ENCODE results near the gene TMCO4.

The TMCO4 gene

GRCh38 chr1:19835578-19835977 lies 35.9 kb upstream of the TMCO4 start:
- Histone ChIP-seq H3K14ac (ENCODE audit: low read length) (no peak overlapping the region), H2AK5ac (ENCODE audit: low read length) (no peak overlapping the region), H3K36me3 (ENCODE audit: control insufficient read depth in 1 of 2, insufficient read depth in 2 of 2, low read length in 2 of 2) (no peaks in the 10 kb centered on the region), H3K27ac (ENCODE audit: low read depth, low read length) (no peak overlapping the region), H3K4me2 (ENCODE audit: low read length) (no peak overlapping the region), H2BK120ac (ENCODE audit: insufficient read depth, low read length, poor library complexity) (no peak overlapping the region), H3K79me2 (ENCODE audit: control insufficient read depth, insufficient read depth, low read length, poor library complexity) (no peaks in the 10 kb centered on the region), H4K8ac (ENCODE audit: low read depth, low read length) (no peak overlapping the region), H2AFZ (ENCODE audit: insufficient read depth, low read length, poor library complexity) (no peak overlapping the region), H3K23ac (ENCODE audit: low read length) (no peak overlapping the region), H3K4me1 (ENCODE audit: control insufficient read depth in 1 of 2, insufficient read depth in 2 of 2, low read length in 2 of 2) (no peaks in the 10 kb centered on the region), H3K18ac (ENCODE audit: low read length) (no peak overlapping the region), H4K91ac (ENCODE audit: low read depth, low read length) (no peak overlapping the region), H3K4me3 (ENCODE audit: low read depth, low read length) (no peak overlapping the region), H3K4ac (ENCODE audit: low read depth, low read length) (no peak overlapping the region), H3K27me3 (ENCODE audit: insufficient read depth, low read length) (no peaks in the 10 kb centered on the region), H3K9me3 (ENCODE audit: insufficient read depth, low read depth, low read length) (no peaks in the 10 kb centered on the region), H4K12ac (ENCODE audit: low read depth, low read length) (no peak overlapping the region), H3K9ac (ENCODE audit: low read length) (no peak overlapping the region), H3K79me1 (ENCODE audit: low read length) (no peaks in the 10 kb centered on the region), H2BK5ac (ENCODE audit: low read depth, low read length, poor library complexity) (no peak overlapping the region), H2BK12ac (ENCODE audit: low read length) (no peak overlapping the region)
- DNase-seq = no peak
- no CpG with 5 or more reads among the region's 4 CpGs for WGBS (ENCODE audit: extremely low coverage, insufficient coverage, insufficient read length)

GRCh38 chr1:19831441-19831840 lies 31.7 kb upstream of the TMCO4 start:
- Histone ChIP-seq H3K14ac (ENCODE audit: low read length) (no peak overlapping the region), H3K4me3 (ENCODE audit: low read depth, low read length) (no peak overlapping the region), H4K91ac (ENCODE audit: low read depth, low read length) (no peak overlapping the region), H3K4me1 (ENCODE audit: control insufficient read depth in 1 of 2, insufficient read depth in 2 of 2, low read length in 2 of 2) (no peaks in the 10 kb centered on the region), H3K4ac (ENCODE audit: low read depth, low read length) (no peak overlapping the region), H3K79me1 (ENCODE audit: low read length) (no peaks in the 10 kb centered on the region), H3K9ac (ENCODE audit: low read length) (no peak overlapping the region), H4K8ac (ENCODE audit: low read depth, low read length) (no peak overlapping the region), H3K79me2 (ENCODE audit: control insufficient read depth, insufficient read depth, low read length, poor library complexity) (no peaks in the 10 kb centered on the region), H2BK5ac (ENCODE audit: low read depth, low read length, poor library complexity) (no peak overlapping the region), H3K18ac (ENCODE audit: low read length) (no peak overlapping the region), H2BK12ac (ENCODE audit: low read length) (no peak overlapping the region), H2BK120ac (ENCODE audit: insufficient read depth, low read length, poor library complexity) (no peak overlapping the region), H3K27ac (ENCODE audit: low read depth, low read length) (no peak overlapping the region), H2AFZ (ENCODE audit: insufficient read depth, low read length, poor library complexity) (no peak overlapping the region), H3K27me3 (ENCODE audit: insufficient read depth, low read length) (no peaks in the 10 kb centered on the region), H2AK5ac (ENCODE audit: low read length) (no peak overlapping the region), H3K36me3 (ENCODE audit: control insufficient read depth in 1 of 2, insufficient read depth in 2 of 2, low read length in 2 of 2) (no peaks in the 10 kb centered on the region), H3K23ac (ENCODE audit: low read length) (no peak overlapping the region), H4K12ac (ENCODE audit: low read depth, low read length) (no peak overlapping the region), H3K4me2 (ENCODE audit: low read length) (no peak overlapping the region), H3K9me3 (ENCODE audit: insufficient read depth, low read depth, low read length) (no peaks in the 10 kb centered on the region)
- no CpG with 5 or more reads among the region's 3 CpGs for WGBS (ENCODE audit: extremely low coverage, insufficient coverage, insufficient read length)
- DNase-seq = no peak

- Histone ChIP-seq H2AFZ (ENCODE audit: insufficient read depth, low read length, poor library complexity) (no peak overlapping the region), H3K4me2 (ENCODE audit: low read length) (no peak overlapping the region), H3K36me3 (ENCODE audit: control insufficient read depth in 1 of 2, insufficient read depth in 2 of 2, low read length in 2 of 2) (no peaks in the 10 kb centered on the region), H3K9me3 (ENCODE audit: insufficient read depth, low read depth, low read length) (no peaks in the 10 kb centered on the region), H3K23ac (ENCODE audit: low read length) (no peak overlapping the region), H2AK5ac (ENCODE audit: low read length) (no peak overlapping the region), H3K18ac (ENCODE audit: low read length) (no peak overlapping the region), H3K4me3 (ENCODE audit: low read depth, low read length) (no peak overlapping the region), H4K91ac (ENCODE audit: low read depth, low read length) (no peak overlapping the region), H4K8ac (ENCODE audit: low read depth, low read length) (no peak overlapping the region), H3K27me3 (ENCODE audit: insufficient read depth, low read length) (no peaks in the 10 kb centered on the region), H3K14ac (ENCODE audit: low read length) (no peak overlapping the region), H4K12ac (ENCODE audit: low read depth, low read length) (no peak overlapping the region), H3K27ac (ENCODE audit: low read depth, low read length) (no peak overlapping the region), H3K79me1 (ENCODE audit: low read length) (no peaks in the 10 kb centered on the region), H3K4ac (ENCODE audit: low read depth, low read length) (no peak overlapping the region), H3K9ac (ENCODE audit: low read length) (no peak overlapping the region), H2BK12ac (ENCODE audit: low read length) (no peak overlapping the region), H3K4me1 (ENCODE audit: control insufficient read depth in 1 of 2, insufficient read depth in 2 of 2, low read length in 2 of 2) (no peaks in the 10 kb centered on the region), H2BK120ac (ENCODE audit: insufficient read depth, low read length, poor library complexity) (no peak overlapping the region), H3K79me2 (ENCODE audit: control insufficient read depth, insufficient read depth, low read length, poor library complexity) (no peaks in the 10 kb centered on the region), H2BK5ac (ENCODE audit: low read depth, low read length, poor library complexity) (no peak overlapping the region)
- no CpG with 5 or more reads among the region's 3 CpGs for WGBS (ENCODE audit: extremely low coverage, insufficient coverage, insufficient read length)
- peak in 1 of 2 donors; percentile 10 for DNase-seq
Observed at GRCh38 chr1:19828546-19828945, 28.8 kb upstream of the TMCO4 start.

GRCh38 chr1:19825298-19825697 lies 25.6 kb upstream of the TMCO4 start:
- no peaks in the 10 kb centered on the region for H3K27me3 ChIP-seq (ENCODE audit: insufficient read depth, low read length)
- H3K9me3 ChIP-seq (ENCODE audit: insufficient read depth, low read depth, low read length) = no peaks in the 10 kb centered on the region
- H2BK120ac ChIP-seq (ENCODE audit: insufficient read depth, low read length, poor library complexity) = no peak overlapping the region
- H2AK5ac ChIP-seq (ENCODE audit: low read length) = no peak overlapping the region
- no peak overlapping the region for H3K4me2 ChIP-seq (ENCODE audit: low read length)
- H4K91ac ChIP-seq (ENCODE audit: low read depth, low read length) = no peak overlapping the region
- no peak overlapping the region for H2BK5ac ChIP-seq (ENCODE audit: low read depth, low read length, poor library complexity)
- no peaks in the 10 kb centered on the region for H3K79me2 ChIP-seq (ENCODE audit: control insufficient read depth, insufficient read depth, low read length, poor library complexity)
- H3K4ac ChIP-seq (ENCODE audit: low read depth, low read length) = no peak overlapping the region
- no peak overlapping the region for H3K18ac ChIP-seq (ENCODE audit: low read length)
- H3K27ac ChIP-seq (ENCODE audit: low read depth, low read length) = no peak overlapping the region
- H3K14ac ChIP-seq (ENCODE audit: low read length) = no peak overlapping the region
- no peak overlapping the region for H4K8ac ChIP-seq (ENCODE audit: low read depth, low read length)
- H3K23ac ChIP-seq (ENCODE audit: low read length) = no peak overlapping the region
- no peak overlapping the region for H3K4me3 ChIP-seq (ENCODE audit: low read depth, low read length)
- no peak overlapping the region for H2BK12ac ChIP-seq (ENCODE audit: low read length)
- no peak overlapping the region for H4K12ac ChIP-seq (ENCODE audit: low read depth, low read length)
- no peak overlapping the region for H2AFZ ChIP-seq (ENCODE audit: insufficient read depth, low read length, poor library complexity)
- no peaks in the 10 kb centered on the region for H3K4me1 ChIP-seq (ENCODE audit: control insufficient read depth in 1 of 2, insufficient read depth in 2 of 2, low read length in 2 of 2)
- WGBS (ENCODE audit: extremely low coverage, insufficient coverage, insufficient read length) = no CpG with 5 or more reads among the region's 6 CpGs
- DNase-seq = no peak
- no peak overlapping the region for H3K9ac ChIP-seq (ENCODE audit: low read length)
- no peaks in the 10 kb centered on the region for H3K36me3 ChIP-seq (ENCODE audit: control insufficient read depth in 1 of 2, insufficient read depth in 2 of 2, low read length in 2 of 2)
- no peaks in the 10 kb centered on the region for H3K79me1 ChIP-seq (ENCODE audit: low read length)
